HG03378 (cell line): ENCODE measurements around the gene BRCA1.
"Not testable (repeated sequence)": the region's sequence is repeated elsewhere in the genome, so short reads cannot be mapped to it uniquely, and the experiment has no call there.

Source experiments
- ATAC-seq: cut with Tn5 transposase; IDR thresholded peaks from one replicate; pipeline ENCODE4 v1.9.1; 2021; ENCODE audit warnings: mild to moderate bottlenecking, moderate library complexity; ENCODE audit not compliant: unreplicated experiment

BRCA1 gene

DNA sequence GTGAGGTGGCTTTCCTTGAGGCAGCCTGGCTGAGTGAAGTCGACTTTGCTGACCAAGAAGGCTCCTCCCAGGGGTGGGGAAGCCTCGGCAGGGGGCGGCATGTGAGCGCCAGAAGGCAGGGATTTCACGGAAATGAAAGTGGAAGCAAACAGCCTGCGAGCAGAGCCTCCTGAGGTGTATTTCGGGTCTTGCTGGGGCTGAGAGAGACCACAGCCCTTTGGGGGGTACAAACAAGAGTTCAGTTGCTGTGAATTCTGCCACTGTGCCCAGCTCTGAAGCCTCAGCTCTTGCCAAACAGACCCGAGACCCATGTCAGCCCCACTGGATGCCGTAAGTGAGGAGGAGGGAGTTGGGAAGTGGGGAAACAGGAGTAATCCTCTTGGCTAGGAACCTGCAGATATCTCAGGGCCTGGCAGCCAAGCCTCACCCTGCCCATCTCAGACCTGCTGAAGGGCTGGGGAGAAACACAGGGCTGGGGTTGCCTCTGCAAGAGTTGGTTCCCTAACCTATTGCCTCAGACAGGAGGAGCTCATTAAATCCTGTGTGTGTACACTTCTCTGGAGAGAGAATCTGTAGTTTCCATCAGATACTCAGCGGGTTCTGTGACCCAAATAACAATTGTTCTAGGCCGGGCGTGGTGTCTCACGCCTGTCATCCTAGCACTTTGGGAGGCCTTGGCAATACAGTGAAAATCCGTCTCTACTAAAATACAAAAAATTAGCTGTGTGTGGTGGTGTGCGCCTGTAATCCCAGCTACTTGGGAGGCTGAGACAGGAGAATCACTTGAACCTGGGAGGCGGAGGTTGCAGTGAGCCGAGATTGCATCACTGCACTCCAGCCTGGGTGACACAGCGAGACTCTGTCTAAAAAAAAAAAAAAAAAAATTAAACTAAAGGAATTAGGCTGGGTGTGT is 118.3 kb downstream of the BRCA1 start, which contains the start of gene IFI35:
Gene IFI35, plus strand, starts transcription at position 146 of the 913 bp plus-strand sequence. Its CDS starts 164 bp downstream, at position 310.
- no peak for ATAC-seq

DNA sequence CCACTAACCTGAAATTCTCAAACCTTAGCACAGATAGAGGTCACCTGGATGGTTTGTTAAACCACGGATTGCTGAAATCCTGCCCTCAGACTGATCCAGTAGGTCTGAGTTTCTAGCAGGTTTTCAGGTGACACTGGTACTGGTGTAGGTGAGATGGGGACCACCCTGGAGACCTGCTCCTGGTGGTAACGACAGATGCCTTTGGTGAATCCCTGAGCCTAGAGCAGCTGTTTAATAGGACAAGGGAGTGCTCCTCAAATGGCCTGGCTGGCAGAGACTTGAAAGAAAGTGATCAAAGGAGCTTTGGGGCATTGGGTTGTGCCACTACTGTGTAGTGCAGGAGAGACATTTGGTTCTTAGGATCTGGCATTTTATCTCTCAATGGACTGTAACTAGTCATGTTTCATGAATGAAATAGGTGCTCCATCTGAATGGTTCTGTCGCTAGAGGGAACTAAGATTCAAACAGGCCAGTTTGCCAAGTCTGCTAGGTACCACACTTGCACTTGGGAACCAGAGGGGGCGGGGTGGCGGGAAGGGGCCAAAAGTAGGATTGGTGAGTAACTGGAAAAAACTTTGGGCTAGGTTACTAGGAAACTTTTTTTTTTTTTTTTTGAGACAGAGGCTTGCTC is 121.5 kb downstream of the BRCA1 start:
- no peak for ATAC-seq

DNA sequence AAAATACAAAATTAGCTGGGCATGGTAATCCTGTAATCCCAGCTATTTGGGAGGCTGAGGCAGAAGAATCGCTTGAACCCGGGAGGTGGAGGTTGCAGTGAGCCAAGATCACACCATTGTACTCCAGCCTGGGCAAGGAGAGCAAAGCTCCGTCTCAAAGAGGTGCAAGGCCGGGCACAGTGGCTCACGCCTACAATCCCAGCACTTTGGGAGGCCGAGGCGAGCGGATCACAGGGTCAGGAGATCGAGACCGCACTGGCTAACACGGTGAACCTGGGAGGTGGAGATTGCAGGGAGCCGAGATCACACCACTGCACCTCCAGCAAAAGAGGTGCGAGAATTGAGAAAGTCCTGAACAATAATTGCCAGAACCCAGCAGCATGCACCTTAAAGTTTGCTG is 124.3 kb downstream of the BRCA1 start:
- not testable (repeated sequence) for ATAC-seq

DNA sequence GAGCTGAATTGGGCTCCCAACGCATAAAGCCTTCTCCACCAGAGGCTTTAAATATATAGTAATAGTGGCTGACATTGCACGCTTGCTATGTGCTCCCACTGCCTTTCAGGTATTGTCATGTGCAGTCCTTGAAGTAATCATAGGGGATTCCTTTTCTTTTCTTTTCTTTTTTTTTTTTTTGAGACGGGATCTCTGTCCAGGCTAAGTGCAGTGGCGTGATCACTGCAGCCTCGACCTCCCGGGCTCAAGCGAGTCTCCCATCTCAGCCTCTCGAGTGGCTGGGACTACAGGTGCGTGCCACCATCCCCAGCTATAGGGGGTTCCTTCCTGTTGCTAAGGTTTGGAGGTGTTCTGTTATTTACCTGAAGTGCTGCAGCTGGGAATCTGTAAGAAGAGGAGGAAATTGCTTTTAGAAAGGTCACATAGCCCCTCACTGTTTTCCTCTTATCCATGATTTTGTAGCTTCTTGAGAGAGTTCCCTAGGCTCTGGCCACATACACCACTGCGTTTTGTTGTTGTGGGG is 126.1 kb downstream of the BRCA1 start:
- ATAC-seq: no peak

DNA sequence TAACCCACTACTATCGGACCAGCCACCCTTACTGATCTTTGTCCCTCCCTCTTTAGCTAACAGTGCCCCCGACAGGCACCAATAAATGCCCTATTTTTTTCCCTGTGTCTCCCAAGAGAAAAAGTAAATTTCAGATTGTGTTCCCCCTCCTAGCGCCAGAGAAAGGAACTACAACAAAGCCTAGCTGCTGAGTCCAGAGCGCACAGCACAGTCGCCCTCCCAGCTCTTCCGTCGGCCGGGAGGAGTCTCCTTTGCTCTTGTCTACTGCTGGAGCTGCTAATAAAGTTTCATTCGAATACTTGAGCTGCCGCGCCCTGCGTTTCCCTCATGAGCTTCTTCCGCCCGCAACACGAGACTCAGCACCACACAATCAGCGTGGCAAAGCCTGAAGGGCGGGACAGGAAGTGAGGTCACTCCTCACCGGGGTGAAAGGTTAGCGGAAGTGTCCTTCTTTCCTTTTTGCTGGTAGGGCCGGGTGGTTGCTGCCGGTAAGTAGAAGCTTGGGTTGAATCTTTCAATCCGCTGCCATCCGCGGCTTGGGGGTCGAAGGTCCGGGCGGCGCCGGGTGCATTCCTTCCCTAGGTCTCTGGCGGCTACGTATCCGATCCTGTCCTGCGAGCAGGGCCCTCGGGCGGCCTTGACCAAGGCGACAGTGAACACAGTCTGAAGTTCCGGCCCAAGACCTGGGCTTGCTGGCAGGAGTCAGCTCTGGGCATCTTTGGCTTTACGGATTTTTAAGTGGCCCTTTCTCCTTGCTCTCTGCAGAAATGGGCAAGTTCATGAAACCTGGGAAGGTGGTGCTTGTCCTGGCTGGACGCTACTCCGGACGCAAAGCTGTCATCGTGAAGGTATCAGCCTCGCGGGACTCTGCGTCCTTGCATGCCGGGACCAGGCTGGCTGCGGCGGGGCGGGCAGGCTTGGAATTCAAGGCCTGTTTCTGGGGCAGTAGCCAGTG is 126.9 kb downstream of the BRCA1 start, which contains the start of gene RPL27:
Gene RPL27, plus strand, starts transcription at position 436 of the 955 bp plus-strand sequence. Its CDS starts 332 bp downstream, at position 768.
- peak; percentile 77 for ATAC-seq

DNA sequence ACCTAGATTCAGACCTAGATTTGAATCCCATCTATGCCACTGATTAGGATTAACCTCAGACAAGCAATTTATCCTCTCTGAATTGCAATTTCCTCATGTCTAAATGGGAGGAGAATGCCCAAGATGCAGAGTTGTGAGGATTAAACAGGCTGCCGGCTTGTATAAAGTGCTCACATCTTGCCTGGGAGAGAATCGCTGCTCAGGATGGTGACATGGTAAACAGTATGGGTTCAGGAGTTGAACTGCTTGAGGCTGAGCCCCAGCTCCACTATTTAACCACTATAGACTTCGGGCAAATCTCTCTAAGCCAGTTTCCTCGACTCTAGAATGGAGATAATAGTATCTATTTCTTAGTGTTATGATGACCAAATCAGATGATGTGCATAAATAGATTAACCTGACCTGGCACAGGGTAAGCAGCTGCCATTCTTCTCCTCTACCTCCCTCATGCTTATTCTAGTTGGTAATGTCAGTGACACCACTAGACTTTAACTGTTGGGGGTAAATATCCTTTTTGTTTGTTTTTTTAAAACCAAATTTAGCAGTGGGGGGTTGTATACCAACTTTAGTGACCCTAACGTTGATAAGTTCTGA is 127.7 kb downstream of the BRCA1 start:
- ATAC-seq: no peak
